HL-60 (cell line): ENCODE data around the gene PEF1.

Experiments
- GABPA ChIP-seq: IDR thresholded peaks from 2 replicates; pipeline ENCODE4 v1.6.1; 2012; ENCODE audit warnings: low read depth
- POLR2AphosphoS5 ChIP-seq: IDR thresholded peaks from 2 replicates; pipeline ENCODE4 v1.6.1; 2012; ENCODE audit warnings: low read depth
- SPI1 ChIP-seq: IDR thresholded peaks from 2 replicates; pipeline ENCODE4 v1.6.1; 2012; ENCODE audit warnings: low read depth, mild to moderate bottlenecking, borderline replicate concordance
- TF ChIP-seq, protein P1 (sequence below): IDR thresholded peaks from one replicate; pipeline ENCODE4 v1.5.1; 2011; ENCODE audit warnings: low read length, control low read depth, inconsistent platforms; ENCODE audit not compliant: insufficient read depth
- TF ChIP-seq, protein P2 (sequence below): IDR thresholded peaks from 2 replicates; pipeline ENCODE4 v1.6.1; 2012; ENCODE audit warnings: low read depth; ENCODE audit not compliant: insufficient replicate concordance

DNA sequence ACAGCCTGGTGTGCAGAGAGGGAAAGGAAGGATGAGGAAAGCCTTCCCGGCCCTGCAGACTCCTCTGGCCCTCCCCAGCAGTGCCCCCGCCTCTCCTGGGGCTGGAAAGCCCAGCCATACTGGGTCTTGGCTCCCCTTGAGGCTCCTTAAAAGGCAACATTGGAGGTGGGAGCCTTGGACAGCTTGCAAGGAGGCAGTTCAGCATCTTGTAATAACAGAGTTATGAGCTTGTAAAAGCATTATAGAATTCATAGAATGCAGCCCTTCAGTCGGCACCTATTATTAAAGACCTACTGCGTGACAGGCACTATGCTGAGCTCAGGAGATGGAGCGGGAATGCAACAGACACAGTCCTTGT, 64.2 kb downstream of the PEF1 start:
- TF ChIP-seq, protein P1, sequence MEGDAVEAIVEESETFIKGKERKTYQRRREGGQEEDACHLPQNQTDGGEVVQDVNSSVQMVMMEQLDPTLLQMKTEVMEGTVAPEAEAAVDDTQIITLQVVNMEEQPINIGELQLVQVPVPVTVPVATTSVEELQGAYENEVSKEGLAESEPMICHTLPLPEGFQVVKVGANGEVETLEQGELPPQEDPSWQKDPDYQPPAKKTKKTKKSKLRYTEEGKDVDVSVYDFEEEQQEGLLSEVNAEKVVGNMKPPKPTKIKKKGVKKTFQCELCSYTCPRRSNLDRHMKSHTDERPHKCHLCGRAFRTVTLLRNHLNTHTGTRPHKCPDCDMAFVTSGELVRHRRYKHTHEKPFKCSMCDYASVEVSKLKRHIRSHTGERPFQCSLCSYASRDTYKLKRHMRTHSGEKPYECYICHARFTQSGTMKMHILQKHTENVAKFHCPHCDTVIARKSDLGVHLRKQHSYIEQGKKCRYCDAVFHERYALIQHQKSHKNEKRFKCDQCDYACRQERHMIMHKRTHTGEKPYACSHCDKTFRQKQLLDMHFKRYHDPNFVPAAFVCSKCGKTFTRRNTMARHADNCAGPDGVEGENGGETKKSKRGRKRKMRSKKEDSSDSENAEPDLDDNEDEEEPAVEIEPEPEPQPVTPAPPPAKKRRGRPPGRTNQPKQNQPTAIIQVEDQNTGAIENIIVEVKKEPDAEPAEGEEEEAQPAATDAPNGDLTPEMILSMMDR = no peak
- no peak for TF ChIP-seq GABPA
- no peak for TF ChIP-seq POLR2AphosphoS5
- no peak for TF ChIP-seq SPI1
- TF ChIP-seq, protein P2, sequence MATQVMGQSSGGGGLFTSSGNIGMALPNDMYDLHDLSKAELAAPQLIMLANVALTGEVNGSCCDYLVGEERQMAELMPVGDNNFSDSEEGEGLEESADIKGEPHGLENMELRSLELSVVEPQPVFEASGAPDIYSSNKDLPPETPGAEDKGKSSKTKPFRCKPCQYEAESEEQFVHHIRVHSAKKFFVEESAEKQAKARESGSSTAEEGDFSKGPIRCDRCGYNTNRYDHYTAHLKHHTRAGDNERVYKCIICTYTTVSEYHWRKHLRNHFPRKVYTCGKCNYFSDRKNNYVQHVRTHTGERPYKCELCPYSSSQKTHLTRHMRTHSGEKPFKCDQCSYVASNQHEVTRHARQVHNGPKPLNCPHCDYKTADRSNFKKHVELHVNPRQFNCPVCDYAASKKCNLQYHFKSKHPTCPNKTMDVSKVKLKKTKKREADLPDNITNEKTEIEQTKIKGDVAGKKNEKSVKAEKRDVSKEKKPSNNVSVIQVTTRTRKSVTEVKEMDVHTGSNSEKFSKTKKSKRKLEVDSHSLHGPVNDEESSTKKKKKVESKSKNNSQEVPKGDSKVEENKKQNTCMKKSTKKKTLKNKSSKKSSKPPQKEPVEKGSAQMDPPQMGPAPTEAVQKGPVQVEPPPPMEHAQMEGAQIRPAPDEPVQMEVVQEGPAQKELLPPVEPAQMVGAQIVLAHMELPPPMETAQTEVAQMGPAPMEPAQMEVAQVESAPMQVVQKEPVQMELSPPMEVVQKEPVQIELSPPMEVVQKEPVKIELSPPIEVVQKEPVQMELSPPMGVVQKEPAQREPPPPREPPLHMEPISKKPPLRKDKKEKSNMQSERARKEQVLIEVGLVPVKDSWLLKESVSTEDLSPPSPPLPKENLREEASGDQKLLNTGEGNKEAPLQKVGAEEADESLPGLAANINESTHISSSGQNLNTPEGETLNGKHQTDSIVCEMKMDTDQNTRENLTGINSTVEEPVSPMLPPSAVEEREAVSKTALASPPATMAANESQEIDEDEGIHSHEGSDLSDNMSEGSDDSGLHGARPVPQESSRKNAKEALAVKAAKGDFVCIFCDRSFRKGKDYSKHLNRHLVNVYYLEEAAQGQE = no peak
